Measurements from ENCODE around the gene CDC73.

The CDC73 gene

GRCh38 chr1:193085263-193085662 is 36.6 kb upstream of the CDC73 start:
- H3K4me3 ChIP-seq (ENCODE audit: low read depth, low read length) = no peak overlapping the region
- no peaks in the 10 kb centered on the region for H3K36me3 ChIP-seq (ENCODE audit: control insufficient read depth, insufficient read depth, low read length)
- H3K27me3 ChIP-seq (ENCODE audit: control insufficient read depth, insufficient read depth, low read length) = no peaks in the 10 kb centered on the region
- no peak overlapping the region for H3K9ac ChIP-seq
- no peaks in the 10 kb centered on the region for H3K79me2 ChIP-seq
- TF ChIP-seq, protein P1, sequence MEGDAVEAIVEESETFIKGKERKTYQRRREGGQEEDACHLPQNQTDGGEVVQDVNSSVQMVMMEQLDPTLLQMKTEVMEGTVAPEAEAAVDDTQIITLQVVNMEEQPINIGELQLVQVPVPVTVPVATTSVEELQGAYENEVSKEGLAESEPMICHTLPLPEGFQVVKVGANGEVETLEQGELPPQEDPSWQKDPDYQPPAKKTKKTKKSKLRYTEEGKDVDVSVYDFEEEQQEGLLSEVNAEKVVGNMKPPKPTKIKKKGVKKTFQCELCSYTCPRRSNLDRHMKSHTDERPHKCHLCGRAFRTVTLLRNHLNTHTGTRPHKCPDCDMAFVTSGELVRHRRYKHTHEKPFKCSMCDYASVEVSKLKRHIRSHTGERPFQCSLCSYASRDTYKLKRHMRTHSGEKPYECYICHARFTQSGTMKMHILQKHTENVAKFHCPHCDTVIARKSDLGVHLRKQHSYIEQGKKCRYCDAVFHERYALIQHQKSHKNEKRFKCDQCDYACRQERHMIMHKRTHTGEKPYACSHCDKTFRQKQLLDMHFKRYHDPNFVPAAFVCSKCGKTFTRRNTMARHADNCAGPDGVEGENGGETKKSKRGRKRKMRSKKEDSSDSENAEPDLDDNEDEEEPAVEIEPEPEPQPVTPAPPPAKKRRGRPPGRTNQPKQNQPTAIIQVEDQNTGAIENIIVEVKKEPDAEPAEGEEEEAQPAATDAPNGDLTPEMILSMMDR (IDR thresholded peaks at IDR 0.05) = no peak
- H2AFZ ChIP-seq = no peak overlapping the region
- H3K4me2 ChIP-seq (ENCODE audit: low read length) = no peak overlapping the region
- no peaks in the 10 kb centered on the region for H3K9me3 ChIP-seq (ENCODE audit: control insufficient read depth, low read length)
- H3K4me1 ChIP-seq = no peaks in the 10 kb centered on the region
- no peak overlapping the region for H3K27ac ChIP-seq

- H3K36me3 ChIP-seq (ENCODE audit: control insufficient read depth, insufficient read depth, low read length) = no peaks in the 10 kb centered on the region
- H3K27me3 ChIP-seq (ENCODE audit: control insufficient read depth, insufficient read depth, low read length) = no peaks in the 10 kb centered on the region
- H2AFZ ChIP-seq = no peak overlapping the region
- no peaks in the 10 kb centered on the region for H3K79me2 ChIP-seq
- TF ChIP-seq, protein P1 (IDR thresholded peaks at IDR 0.05) = no peak
- no peak overlapping the region for H3K9ac ChIP-seq
- H3K4me3 ChIP-seq (ENCODE audit: low read depth, low read length) = no peak overlapping the region
- H3K4me1 ChIP-seq = no peaks in the 10 kb centered on the region
- H3K9me3 ChIP-seq (ENCODE audit: control insufficient read depth, low read length) = no peaks in the 10 kb centered on the region
- H3K4me2 ChIP-seq (ENCODE audit: low read length) = no peak overlapping the region
- H3K27ac ChIP-seq = no peak overlapping the region
Observed at GRCh38 chr1:193086342-193086741, 35.5 kb upstream of the CDC73 start.

DNA sequence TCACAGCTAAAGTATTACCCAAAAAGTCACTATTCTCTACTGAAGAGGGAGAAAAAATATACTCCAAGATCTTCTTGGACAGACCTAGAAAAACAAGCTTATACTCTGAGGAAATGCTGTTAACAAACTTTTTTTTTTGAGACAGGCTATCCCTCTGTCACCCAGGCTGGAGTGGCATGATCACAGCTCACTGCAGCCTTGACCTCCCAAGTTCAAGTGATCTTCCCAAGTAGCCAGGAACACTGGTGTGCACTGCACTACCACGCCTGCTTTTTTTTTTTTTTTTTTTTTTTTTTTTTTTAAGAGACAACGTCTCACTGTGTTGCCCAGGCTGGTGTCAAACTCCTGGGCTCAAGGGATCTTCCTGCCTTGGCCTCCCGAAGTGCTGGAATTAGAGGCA is 33.9 kb upstream of the CDC73 start:
- H3K4me3 ChIP-seq (ENCODE audit: low read depth, low read length) = no peak overlapping the region
- no peaks in the 10 kb centered on the region for H3K36me3 ChIP-seq (ENCODE audit: control insufficient read depth, insufficient read depth, low read length)
- H3K4me2 ChIP-seq (ENCODE audit: low read length) = no peak overlapping the region
- no peak overlapping the region for H3K9ac ChIP-seq
- H3K9me3 ChIP-seq (ENCODE audit: control insufficient read depth, low read length) = no peaks in the 10 kb centered on the region
- H3K79me2 ChIP-seq = no peaks in the 10 kb centered on the region
- no peaks in the 10 kb centered on the region for H3K4me1 ChIP-seq
- TF ChIP-seq, protein P1 (IDR thresholded peaks at IDR 0.05) = no peak
- H3K27me3 ChIP-seq (ENCODE audit: control insufficient read depth, insufficient read depth, low read length) = no peaks in the 10 kb centered on the region
- no peak overlapping the region for H3K27ac ChIP-seq
- H2AFZ ChIP-seq = no peak overlapping the region

DNA sequence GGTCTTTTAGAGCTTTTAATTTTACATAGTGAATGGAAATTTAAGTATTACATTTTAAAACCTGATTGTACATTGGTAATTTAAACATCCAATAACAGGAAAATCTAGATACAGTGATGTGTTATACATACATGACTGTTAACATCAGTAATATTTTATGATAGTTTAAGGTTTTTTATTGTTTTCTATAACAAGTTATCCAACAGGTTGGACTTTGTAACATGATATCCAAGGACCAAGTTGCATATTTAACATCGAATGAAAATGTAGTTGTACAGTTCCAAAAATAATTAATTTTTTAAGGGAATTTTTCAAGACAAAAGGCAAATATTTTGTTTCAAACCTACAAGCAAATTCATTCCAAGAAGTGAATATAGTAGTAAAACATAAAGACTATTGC is 31.0 kb upstream of the CDC73 start:
- Histone ChIP-seq H3K27ac (no peak overlapping the region), H2AFZ (no peak overlapping the region), H3K27me3 (ENCODE audit: control insufficient read depth, insufficient read depth, low read length) (no peaks in the 10 kb centered on the region), H3K79me2 (no peaks in the 10 kb centered on the region), H3K9ac (no peak overlapping the region), H3K4me1 (no peaks in the 10 kb centered on the region), H3K4me3 (ENCODE audit: low read depth, low read length) (no peak overlapping the region), H3K9me3 (ENCODE audit: control insufficient read depth, low read length) (no peaks in the 10 kb centered on the region), H3K36me3 (ENCODE audit: control insufficient read depth, insufficient read depth, low read length) (no peaks in the 10 kb centered on the region), H3K4me2 (ENCODE audit: low read length) (no peak overlapping the region)
- TF ChIP-seq, protein P1 (IDR thresholded peaks at IDR 0.05) = no peak

- Histone ChIP-seq H2AFZ (no peak overlapping the region), H3K36me3 (ENCODE audit: control insufficient read depth, insufficient read depth, low read length) (no peaks in the 10 kb centered on the region), H3K4me2 (ENCODE audit: low read length) (no peak overlapping the region), H3K9me3 (ENCODE audit: control insufficient read depth, low read length) (no peaks in the 10 kb centered on the region), H3K27ac (no peak overlapping the region), H3K79me2 (no peaks in the 10 kb centered on the region), H3K27me3 (ENCODE audit: control insufficient read depth, insufficient read depth, low read length) (no peaks in the 10 kb centered on the region), H3K4me1 (no peaks in the 10 kb centered on the region), H3K4me3 (ENCODE audit: low read depth, low read length) (no peak overlapping the region), H3K9ac (no peak overlapping the region)
- TF ChIP-seq, protein P1 (IDR thresholded peaks at IDR 0.05) = no peak
Observed at GRCh38 chr1:193094112-193094511, 27.7 kb upstream of the CDC73 start.
